ENCODE measurements around the gene KRTAP6-3. TPM values are rescaled to one million over a fixed set of nuclear protein-coding genes. Genes with fewer than 3 reads are reported as not detected.

KRTAP6-3 gene
- total RNA-seq, 1 experiment from 2014 or later, result not detected

DNA sequence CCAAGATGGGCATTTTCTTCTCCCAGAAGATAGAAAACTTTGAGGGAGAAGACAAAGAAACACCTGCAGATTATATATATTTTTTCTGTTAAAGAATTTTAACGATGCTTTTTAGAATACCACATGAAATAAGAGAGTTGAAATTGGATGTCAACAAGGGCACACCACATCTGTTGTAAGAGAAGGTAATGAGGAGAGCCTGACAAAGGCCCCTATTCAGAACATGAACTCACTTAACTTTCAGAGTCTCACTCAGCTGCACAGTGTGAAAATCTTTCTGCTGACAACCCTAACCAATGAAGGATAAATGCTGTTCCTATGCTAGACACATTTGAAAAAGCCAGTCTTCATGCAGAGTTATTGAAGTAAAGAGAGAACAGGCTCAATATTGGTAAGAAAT lies 9.4 kb upstream of the KRTAP6-3 start:
- CTCF ChIA-PET, result no interaction called here

DNA sequence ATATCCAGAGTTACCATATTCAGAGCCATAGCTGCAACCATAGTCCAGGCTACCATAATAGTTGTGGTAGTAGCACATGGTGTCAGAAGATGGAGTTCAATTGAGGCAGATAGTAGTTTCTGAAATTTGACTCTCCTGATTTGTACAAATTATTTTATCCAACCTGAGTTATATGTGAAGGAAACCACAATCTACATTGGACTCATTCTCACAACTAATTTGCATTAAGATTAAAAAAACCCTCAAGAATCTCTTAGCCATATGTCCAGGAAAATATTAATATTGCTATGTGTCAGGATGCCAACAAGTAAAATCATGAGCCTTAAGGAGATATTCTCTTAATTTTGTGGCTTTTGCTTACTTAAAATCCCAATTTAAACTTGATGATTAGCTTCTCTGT lies 1.9 kb upstream of the KRTAP6-3 start, which contains the start of gene KRTAP22-2:
Gene KRTAP22-2, minus strand, starts transcription at position 101 of the 400 bp plus-strand sequence.
- no peak for DNase-seq (ENCODE audit: low spot score)
- no peak for ATAC-seq
- TF ChIP-seq, protein P1, sequence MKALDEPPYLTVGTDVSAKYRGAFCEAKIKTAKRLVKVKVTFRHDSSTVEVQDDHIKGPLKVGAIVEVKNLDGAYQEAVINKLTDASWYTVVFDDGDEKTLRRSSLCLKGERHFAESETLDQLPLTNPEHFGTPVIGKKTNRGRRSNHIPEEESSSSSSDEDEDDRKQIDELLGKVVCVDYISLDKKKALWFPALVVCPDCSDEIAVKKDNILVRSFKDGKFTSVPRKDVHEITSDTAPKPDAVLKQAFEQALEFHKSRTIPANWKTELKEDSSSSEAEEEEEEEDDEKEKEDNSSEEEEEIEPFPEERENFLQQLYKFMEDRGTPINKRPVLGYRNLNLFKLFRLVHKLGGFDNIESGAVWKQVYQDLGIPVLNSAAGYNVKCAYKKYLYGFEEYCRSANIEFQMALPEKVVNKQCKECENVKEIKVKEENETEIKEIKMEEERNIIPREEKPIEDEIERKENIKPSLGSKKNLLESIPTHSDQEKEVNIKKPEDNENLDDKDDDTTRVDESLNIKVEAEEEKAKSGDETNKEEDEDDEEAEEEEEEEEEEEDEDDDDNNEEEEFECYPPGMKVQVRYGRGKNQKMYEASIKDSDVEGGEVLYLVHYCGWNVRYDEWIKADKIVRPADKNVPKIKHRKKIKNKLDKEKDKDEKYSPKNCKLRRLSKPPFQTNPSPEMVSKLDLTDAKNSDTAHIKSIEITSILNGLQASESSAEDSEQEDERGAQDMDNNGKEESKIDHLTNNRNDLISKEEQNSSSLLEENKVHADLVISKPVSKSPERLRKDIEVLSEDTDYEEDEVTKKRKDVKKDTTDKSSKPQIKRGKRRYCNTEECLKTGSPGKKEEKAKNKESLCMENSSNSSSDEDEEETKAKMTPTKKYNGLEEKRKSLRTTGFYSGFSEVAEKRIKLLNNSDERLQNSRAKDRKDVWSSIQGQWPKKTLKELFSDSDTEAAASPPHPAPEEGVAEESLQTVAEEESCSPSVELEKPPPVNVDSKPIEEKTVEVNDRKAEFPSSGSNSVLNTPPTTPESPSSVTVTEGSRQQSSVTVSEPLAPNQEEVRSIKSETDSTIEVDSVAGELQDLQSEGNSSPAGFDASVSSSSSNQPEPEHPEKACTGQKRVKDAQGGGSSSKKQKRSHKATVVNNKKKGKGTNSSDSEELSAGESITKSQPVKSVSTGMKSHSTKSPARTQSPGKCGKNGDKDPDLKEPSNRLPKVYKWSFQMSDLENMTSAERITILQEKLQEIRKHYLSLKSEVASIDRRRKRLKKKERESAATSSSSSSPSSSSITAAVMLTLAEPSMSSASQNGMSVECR (CRISPR knock-in tag; IDR thresholded peaks at IDR 0.05; ENCODE audit: borderline replicate concordance), result no peak
- no peak for TF ChIP-seq FOXJ3 (CRISPR knock-in tag; IDR thresholded peaks at IDR 0.05; ENCODE audit: borderline replicate concordance)
- TF ChIP-seq ATF1 (CRISPR knock-in tag; IDR thresholded peaks at IDR 0.05), result no peak
- TF ChIP-seq ELF4 (CRISPR knock-in tag; IDR thresholded peaks at IDR 0.05; ENCODE audit: low read depth), result no peak
- no peak for TF ChIP-seq NFATC4 (CRISPR knock-in tag; IDR thresholded peaks at IDR 0.05)
- no peak for TF ChIP-seq ZNF416 (CRISPR knock-in tag; IDR thresholded peaks at IDR 0.05)
- no peak for TF ChIP-seq CREB1 (CRISPR knock-in tag; IDR thresholded peaks at IDR 0.05)
- TF ChIP-seq RELA (CRISPR knock-in tag; IDR thresholded peaks at IDR 0.05; ENCODE audit: borderline replicate concordance), result no peak
- TF ChIP-seq ZNF219 (CRISPR knock-in tag; IDR thresholded peaks at IDR 0.05; ENCODE audit: borderline replicate concordance), result no peak
- TF ChIP-seq FOXK1 (CRISPR knock-in tag; IDR thresholded peaks at IDR 0.05), result no peak
- TF ChIP-seq, protein P2, sequence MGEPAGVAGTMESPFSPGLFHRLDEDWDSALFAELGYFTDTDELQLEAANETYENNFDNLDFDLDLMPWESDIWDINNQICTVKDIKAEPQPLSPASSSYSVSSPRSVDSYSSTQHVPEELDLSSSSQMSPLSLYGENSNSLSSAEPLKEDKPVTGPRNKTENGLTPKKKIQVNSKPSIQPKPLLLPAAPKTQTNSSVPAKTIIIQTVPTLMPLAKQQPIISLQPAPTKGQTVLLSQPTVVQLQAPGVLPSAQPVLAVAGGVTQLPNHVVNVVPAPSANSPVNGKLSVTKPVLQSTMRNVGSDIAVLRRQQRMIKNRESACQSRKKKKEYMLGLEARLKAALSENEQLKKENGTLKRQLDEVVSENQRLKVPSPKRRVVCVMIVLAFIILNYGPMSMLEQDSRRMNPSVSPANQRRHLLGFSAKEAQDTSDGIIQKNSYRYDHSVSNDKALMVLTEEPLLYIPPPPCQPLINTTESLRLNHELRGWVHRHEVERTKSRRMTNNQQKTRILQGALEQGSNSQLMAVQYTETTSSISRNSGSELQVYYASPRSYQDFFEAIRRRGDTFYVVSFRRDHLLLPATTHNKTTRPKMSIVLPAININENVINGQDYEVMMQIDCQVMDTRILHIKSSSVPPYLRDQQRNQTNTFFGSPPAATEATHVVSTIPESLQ (CRISPR knock-in tag; IDR thresholded peaks at IDR 0.05), result no peak
- H3K27ac Mint-ChIP-seq, result no peak within 1 kb of the TSS
- H3K36me3 Mint-ChIP-seq, result no peaks in the 10 kb centered on the region
- H3K4me3 Mint-ChIP-seq, result no peak within 1 kb of the TSS
- H3K27me3 Mint-ChIP-seq (ENCODE audit: low read depth), result no peaks in the 10 kb centered on the region
- POLR2A ChIA-PET, result no interaction called here
- CTCF ChIA-PET, result no interaction called here
- H3K9me3 Mint-ChIP-seq, result no peaks in the 10 kb centered on the region
- no peaks in the 10 kb centered on the region for H3K4me1 Mint-ChIP-seq

More for the DNA sequence above, 9.4 kb upstream of the KRTAP6-3 start:
- ATAC-seq, result no peak
- TF ChIP-seq ELF4 (CRISPR knock-in tag; IDR thresholded peaks at IDR 0.05; ENCODE audit: low read depth) (no peak), RELA (CRISPR knock-in tag; IDR thresholded peaks at IDR 0.05; ENCODE audit: borderline replicate concordance) (no peak), JAZF1 (CRISPR knock-in tag; IDR thresholded peaks at IDR 0.05) (no peak), ZNF219 (CRISPR knock-in tag; IDR thresholded peaks at IDR 0.05; ENCODE audit: borderline replicate concordance) (no peak), ZNF671 (CRISPR knock-in tag; IDR thresholded peaks at IDR 0.05) (no peak), NFYB (CRISPR knock-in tag; conservative IDR thresholded peaks at IDR 0.05; ENCODE audit: low read depth) (no peak), EMX1 (CRISPR knock-in tag; IDR thresholded peaks at IDR 0.05) (no peak), ZNF423 (CRISPR knock-in tag; IDR thresholded peaks at IDR 0.05) (no peak), ZNF396 (CRISPR knock-in tag; IDR thresholded peaks at IDR 0.05; ENCODE audit: borderline replicate concordance) (no peak), TP53 (CRISPR knock-in tag; IDR thresholded peaks at IDR 0.05) (no peak), TCF7 (CRISPR knock-in tag; IDR thresholded peaks at IDR 0.05; ENCODE audit: low read depth) (no peak), NFE2L1 (CRISPR knock-in tag; IDR thresholded peaks at IDR 0.05) (no peak), ZNF121 (CRISPR knock-in tag; IDR thresholded peaks at IDR 0.05) (no peak), ZNF138 (CRISPR knock-in tag; conservative IDR thresholded peaks at IDR 0.05) (no peak)
- TF ChIP-seq, protein P3, sequence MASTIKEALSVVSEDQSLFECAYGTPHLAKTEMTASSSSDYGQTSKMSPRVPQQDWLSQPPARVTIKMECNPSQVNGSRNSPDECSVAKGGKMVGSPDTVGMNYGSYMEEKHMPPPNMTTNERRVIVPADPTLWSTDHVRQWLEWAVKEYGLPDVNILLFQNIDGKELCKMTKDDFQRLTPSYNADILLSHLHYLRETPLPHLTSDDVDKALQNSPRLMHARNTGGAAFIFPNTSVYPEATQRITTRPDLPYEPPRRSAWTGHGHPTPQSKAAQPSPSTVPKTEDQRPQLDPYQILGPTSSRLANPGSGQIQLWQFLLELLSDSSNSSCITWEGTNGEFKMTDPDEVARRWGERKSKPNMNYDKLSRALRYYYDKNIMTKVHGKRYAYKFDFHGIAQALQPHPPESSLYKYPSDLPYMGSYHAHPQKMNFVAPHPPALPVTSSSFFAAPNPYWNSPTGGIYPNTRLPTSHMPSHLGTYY (CRISPR knock-in tag; IDR thresholded peaks at IDR 0.05), result no peak
- TF ChIP-seq, protein P4, sequence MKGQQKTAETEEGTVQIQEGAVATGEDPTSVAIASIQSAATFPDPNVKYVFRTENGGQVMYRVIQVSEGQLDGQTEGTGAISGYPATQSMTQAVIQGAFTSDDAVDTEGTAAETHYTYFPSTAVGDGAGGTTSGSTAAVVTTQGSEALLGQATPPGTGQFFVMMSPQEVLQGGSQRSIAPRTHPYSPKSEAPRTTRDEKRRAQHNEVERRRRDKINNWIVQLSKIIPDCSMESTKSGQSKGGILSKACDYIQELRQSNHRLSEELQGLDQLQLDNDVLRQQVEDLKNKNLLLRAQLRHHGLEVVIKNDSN (CRISPR knock-in tag; IDR thresholded peaks at IDR 0.05), result no peak
- TF ChIP-seq, protein P5, sequence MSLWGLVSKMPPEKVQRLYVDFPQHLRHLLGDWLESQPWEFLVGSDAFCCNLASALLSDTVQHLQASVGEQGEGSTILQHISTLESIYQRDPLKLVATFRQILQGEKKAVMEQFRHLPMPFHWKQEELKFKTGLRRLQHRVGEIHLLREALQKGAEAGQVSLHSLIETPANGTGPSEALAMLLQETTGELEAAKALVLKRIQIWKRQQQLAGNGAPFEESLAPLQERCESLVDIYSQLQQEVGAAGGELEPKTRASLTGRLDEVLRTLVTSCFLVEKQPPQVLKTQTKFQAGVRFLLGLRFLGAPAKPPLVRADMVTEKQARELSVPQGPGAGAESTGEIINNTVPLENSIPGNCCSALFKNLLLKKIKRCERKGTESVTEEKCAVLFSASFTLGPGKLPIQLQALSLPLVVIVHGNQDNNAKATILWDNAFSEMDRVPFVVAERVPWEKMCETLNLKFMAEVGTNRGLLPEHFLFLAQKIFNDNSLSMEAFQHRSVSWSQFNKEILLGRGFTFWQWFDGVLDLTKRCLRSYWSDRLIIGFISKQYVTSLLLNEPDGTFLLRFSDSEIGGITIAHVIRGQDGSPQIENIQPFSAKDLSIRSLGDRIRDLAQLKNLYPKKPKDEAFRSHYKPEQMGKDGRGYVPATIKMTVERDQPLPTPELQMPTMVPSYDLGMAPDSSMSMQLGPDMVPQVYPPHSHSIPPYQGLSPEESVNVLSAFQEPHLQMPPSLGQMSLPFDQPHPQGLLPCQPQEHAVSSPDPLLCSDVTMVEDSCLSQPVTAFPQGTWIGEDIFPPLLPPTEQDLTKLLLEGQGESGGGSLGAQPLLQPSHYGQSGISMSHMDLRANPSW (CRISPR knock-in tag; conservative IDR thresholded peaks at IDR 0.05; ENCODE audit: low read depth), result no peak
- TF ChIP-seq, protein P6, sequence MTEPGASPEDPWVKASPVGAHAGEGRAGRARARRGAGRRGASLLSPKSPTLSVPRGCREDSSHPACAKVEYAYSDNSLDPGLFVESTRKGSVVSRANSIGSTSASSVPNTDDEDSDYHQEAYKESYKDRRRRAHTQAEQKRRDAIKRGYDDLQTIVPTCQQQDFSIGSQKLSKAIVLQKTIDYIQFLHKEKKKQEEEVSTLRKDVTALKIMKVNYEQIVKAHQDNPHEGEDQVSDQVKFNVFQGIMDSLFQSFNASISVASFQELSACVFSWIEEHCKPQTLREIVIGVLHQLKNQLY (CRISPR knock-in tag; IDR thresholded peaks at IDR 0.05), result no peak
- no peaks in the 10 kb centered on the region for H3K9me3 Mint-ChIP-seq
- DNase-seq (ENCODE audit: low spot score), result no peak
- H3K4me3 Mint-ChIP-seq, result no peak overlapping the region
- no peak overlapping the region for H3K27ac Mint-ChIP-seq
- POLR2A ChIA-PET, result no interaction called here
- H3K27me3 Mint-ChIP-seq (ENCODE audit: low read depth), result no peaks in the 10 kb centered on the region
- H3K4me1 Mint-ChIP-seq, result no peaks in the 10 kb centered on the region
- no peaks in the 10 kb centered on the region for H3K36me3 Mint-ChIP-seq

Measured in WTC11 (cell line).